Epithelial cell of umbilical artery (primary cell): ENCODE measurements around the gene XRCC3. TPM values are rescaled to one million over a fixed set of nuclear protein-coding genes. Genes with fewer than 3 reads are reported as not detected.

ENCODE experiments used
- total RNA-seq: library from RNA; depleted of rRNA; stranded (reverse); fragments of >200 nt; gene quantifications from 2 replicates; pipeline ENCODE4 v1.2.3, GENCODE V29; 2014

The XRCC3 gene
- total RNA-seq: 14.9 and 28.0 TPM in 2 replicates

DNA sequence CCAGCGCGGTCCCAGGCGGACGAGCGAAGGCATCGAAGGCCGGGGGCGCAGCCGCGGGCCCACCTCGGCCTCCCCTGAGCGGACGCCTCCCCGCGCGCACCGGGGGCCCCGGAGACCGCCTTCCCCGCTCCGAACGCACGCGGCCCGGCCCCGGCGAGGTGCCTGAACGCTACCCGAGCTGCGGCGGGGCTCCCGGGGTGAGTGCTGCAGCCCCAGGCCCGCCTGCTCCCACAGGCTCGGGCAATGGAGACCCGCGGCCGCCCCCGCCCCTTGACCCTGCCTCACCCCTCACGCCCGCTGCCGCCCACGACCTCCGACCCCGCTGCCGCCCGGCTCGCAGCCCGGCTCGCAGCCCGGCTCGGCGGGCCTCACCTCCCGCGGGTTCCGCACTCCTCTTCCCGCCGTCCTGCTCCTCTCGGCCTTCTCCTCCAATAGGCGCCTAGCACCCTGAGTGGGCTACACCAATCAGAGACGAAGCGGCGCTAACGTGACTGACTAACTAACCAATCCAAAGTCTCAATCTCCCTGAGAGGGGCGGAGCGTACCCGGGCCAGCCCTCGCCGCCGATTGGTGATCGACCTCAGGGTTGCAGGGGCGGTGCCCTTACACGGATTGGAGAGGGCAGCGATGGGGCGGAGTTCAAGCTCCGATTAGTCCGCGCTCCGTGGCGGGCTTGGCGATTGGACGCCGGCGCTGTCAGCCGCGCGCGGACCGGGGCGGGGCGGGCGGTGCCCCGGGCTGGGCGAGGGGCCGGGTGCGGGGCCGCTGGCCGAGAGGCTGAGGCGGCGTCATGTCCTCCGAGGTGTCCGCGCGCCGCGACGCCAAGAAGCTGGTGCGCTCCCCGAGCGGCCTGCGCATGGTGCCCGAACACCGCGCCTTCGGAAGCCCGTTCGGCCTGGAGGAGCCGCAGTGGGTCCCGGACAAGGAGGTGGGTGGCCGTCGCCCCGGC is at the start of gene XRCC3, which contains the start of gene ZFYVE21:
Gene XRCC3 (minus strand): TSS at position 400 of the 949 bp plus-strand sequence. CDS start 4,364 bp downstream, outside the sequence.
Gene ZFYVE21 (plus strand): TSS at position 759 of the 949 bp plus-strand sequence. CDS start 32 bp downstream, at position 791.

Other genes starting within 250 kb of the XRCC3 start
- gene CKB, start 192.6 kb downstream of the XRCC3 start, total RNA-seq: 2.7 and 4.2 TPM in 2 replicates
- gene TRMT61A, start 186.3 kb downstream of the XRCC3 start, total RNA-seq: 6.5 and 7.5 TPM in 2 replicates
- 37.7 and 39.3 TPM in 2 replicates for gene BAG5, start 152.8 kb downstream of the XRCC3 start, total RNA-seq
- gene COA8, start 152.5 kb downstream of the XRCC3 start, total RNA-seq: 23.1 and 32.1 TPM in 2 replicates
- 145 and 218 TPM in 2 replicates for gene KLC1, start 86.2 kb downstream of the XRCC3 start, total RNA-seq
- gene ZFYVE21, start 359 bp upstream of the XRCC3 start, total RNA-seq: 45.5 and 66.7 TPM in 2 replicates
- 6.2 and 14.3 TPM in 2 replicates for gene PPP1R13B, start 132.1 kb upstream of the XRCC3 start, total RNA-seq
- 1.2 and 1.3 TPM in 2 replicates for gene TDRD9, start 213.0 kb upstream of the XRCC3 start, total RNA-seq
- gene RD3L, start 227.1 kb upstream of the XRCC3 start, total RNA-seq: not detected in 2 replicates